IgD-negative memory B cell (primary cell): ENCODE measurements around the gene KCNK1. TPM values are rescaled to one million over a fixed set of nuclear protein-coding genes. Genes with fewer than 3 reads are reported as not detected.
A peak's percentile ranks its signal among the peaks of the same experiment; 100 is the strongest.
"Not testable (repeated sequence)": the region's sequence is repeated elsewhere in the genome, so short reads cannot be mapped to it uniquely, and the experiment has no call there.

Source experiments
- H3K27ac Mint-ChIP-seq, 3 donors: one replicate each; pipeline ENCODE4 v1.8.0; 2020 to 2022; ENCODE audit warnings: mild to moderate bottlenecking in 3 of 3, mixed read lengths in 3 of 3, moderate library complexity in 1 of 3
- H3K27me3 Mint-ChIP-seq: one replicate; pipeline ENCODE4 v1.8.0; 2021; ENCODE audit warnings: mixed read lengths
- H3K36me3 Mint-ChIP-seq: one replicate; pipeline ENCODE4 v1.8.0; 2020; ENCODE audit warnings: mild to moderate bottlenecking, mixed read lengths
- H3K4me1 Mint-ChIP-seq, 3 donors: one replicate each; pipeline ENCODE4 v1.8.0; 2020 to 2022; ENCODE audit warnings: mixed read lengths in 3 of 3, mild to moderate bottlenecking in 1 of 3
- H3K4me3 Mint-ChIP-seq, 4 donors: one replicate each; pipeline ENCODE4 v1.8.0; 2020 to 2022; ENCODE audit warnings: mild to moderate bottlenecking in 4 of 4, mixed read lengths in 4 of 4, moderate library complexity in 3 of 4
- H3K9me3 Mint-ChIP-seq, 3 donors: one replicate each; pipeline ENCODE4 v1.8.0; 2020 to 2021; ENCODE audit warnings: mixed read lengths in 3 of 3, mild to moderate bottlenecking in 1 of 3
- polyA plus RNA-seq: library from polyadenylated mRNA; unstranded; fragments of 300-500 nt; fragmentation: Illumina TruSeq; gene quantifications from one replicate; pipeline ENCODE4 v1.2.3, GENCODE V29; 2021

Gene KCNK1
- polyA plus RNA-seq, 1 donor from 2014 or later = not detected

GRCh38 chr1:233677690-233678354 is 63.9 kb downstream of the KCNK1 start:
- Mint-ChIP-seq H3K4me3 (no peak overlapping the region), H3K9me3 (no peaks in the 10 kb centered on the region), H3K36me3 (no peaks in the 10 kb centered on the region), H3K27ac (no peak overlapping the region), H3K4me1 (peaks cover 0 to 2% (median 0%) of the 10 kb centered on the region in 3 donors), H3K27me3 (peaks cover 4% of the 10 kb centered on the region)

- no peaks in the 10 kb centered on the region for H3K36me3 Mint-ChIP-seq
- H3K9me3 Mint-ChIP-seq = no peaks in the 10 kb centered on the region
- no peak overlapping the region for H3K4me3 Mint-ChIP-seq
- H3K27me3 Mint-ChIP-seq = no peaks in the 10 kb centered on the region
- H3K4me1 Mint-ChIP-seq = no peaks in the 10 kb centered on the region
- H3K27ac Mint-ChIP-seq = no peak overlapping the region
Measured at GRCh38 chr1:233679030-233679429, 65.1 kb downstream of the KCNK1 start.

DNA sequence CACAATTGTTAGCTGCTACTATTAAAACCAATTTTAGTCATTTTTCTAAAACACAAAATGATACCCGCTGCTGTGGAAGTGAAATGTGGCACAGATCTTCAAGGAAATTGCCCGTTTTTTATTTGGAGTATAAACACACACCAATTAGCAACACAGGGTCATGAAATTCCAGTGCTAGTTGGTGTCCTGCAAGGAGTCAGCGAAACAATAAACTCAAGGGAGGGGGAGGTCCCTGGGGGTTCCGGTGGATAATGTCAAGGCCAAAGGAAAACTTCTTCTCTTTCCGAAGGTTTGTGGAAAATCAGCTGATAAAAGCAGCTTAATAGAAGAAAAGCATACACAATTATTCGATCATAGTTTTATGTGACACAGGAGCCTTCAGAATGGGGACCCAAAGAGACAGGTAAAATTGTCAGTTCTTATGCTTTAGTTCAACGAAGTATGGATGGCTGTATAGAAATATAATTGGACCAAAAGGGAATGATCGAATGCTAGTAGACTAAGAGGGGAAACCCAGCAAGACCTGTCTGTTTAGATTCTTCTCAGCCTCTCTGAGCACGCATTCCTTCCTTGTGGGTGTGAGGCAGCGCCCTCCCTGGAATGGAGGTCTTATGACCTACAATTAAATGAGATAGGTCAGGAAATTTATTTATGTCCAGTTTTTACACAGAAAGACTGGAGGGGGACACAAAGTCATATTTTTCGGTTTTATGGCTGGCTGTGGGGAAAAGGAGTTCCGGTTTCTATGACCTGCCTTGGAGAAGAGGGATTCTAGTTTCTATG is 65.9 kb downstream of the KCNK1 start:
- Mint-ChIP-seq H3K4me3 (no peak overlapping the region), H3K36me3 (no peaks in the 10 kb centered on the region), H3K4me1 (no peaks in the 10 kb centered on the region), H3K9me3 (no peaks in the 10 kb centered on the region), H3K27ac (no peak overlapping the region), H3K27me3 (no peaks in the 10 kb centered on the region)

- H3K9me3 Mint-ChIP-seq = no peaks in the 10 kb centered on the region
- H3K27ac Mint-ChIP-seq = no peak overlapping the region
- H3K36me3 Mint-ChIP-seq = no peaks in the 10 kb centered on the region
- no peaks in the 10 kb centered on the region for H3K27me3 Mint-ChIP-seq
- H3K4me1 Mint-ChIP-seq = no peaks in the 10 kb centered on the region
- H3K4me3 Mint-ChIP-seq = no peak overlapping the region
Measured at GRCh38 chr1:233681285-233681684, 67.4 kb downstream of the KCNK1 start.

GRCh38 chr1:233686653-233687052 is 72.7 kb downstream of the KCNK1 start:
- not testable (repeated sequence) for H3K9me3 Mint-ChIP-seq, H3K27me3 Mint-ChIP-seq, H3K36me3 Mint-ChIP-seq, H3K27ac Mint-ChIP-seq, H3K4me1 Mint-ChIP-seq, H3K4me3 Mint-ChIP-seq

DNA sequence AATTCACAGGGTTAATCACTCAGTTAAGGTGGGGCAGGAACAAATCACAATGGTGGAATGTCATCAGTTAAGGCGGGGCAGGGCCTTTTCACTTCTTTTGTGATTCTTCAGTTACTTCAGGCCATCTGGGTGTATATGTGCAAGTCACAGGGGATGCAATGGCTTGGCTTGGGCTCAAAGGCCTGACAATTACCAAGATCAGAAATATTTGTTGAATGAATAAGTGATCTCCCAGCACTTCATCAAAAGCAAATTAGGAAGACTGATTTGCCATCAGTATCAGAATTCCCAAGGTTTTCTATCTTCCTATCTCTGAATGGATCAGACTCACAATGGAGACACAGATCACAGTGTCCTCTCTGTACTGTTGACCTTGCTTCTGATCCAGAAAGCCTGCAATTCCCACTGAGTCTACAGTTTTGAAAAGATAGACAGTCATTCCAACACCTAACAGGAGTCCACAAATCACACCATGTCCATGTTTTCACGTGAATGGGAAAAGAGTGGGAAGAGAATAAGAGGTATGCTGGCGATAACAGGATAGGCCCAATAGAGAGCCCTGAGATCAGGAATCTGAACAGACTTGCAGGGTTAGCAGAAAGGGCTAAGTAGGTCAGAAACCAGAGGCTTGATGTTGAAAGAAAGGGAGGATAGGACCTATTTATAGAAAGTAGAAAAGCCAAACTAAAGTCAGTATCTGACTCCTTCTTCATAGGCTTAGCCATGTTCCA is 75.3 kb downstream of the KCNK1 start:
- H3K36me3 Mint-ChIP-seq = no peaks in the 10 kb centered on the region
- H3K9me3 Mint-ChIP-seq = no peaks in the 10 kb centered on the region
- H3K27ac Mint-ChIP-seq = no peak overlapping the region
- H3K4me3 Mint-ChIP-seq = no peak overlapping the region
- H3K27me3 Mint-ChIP-seq = peaks cover 2% of the 10 kb centered on the region
- H3K4me1 Mint-ChIP-seq = peaks cover 0 to 1% (median 0%) of the 10 kb centered on the region in 3 donors

DNA sequence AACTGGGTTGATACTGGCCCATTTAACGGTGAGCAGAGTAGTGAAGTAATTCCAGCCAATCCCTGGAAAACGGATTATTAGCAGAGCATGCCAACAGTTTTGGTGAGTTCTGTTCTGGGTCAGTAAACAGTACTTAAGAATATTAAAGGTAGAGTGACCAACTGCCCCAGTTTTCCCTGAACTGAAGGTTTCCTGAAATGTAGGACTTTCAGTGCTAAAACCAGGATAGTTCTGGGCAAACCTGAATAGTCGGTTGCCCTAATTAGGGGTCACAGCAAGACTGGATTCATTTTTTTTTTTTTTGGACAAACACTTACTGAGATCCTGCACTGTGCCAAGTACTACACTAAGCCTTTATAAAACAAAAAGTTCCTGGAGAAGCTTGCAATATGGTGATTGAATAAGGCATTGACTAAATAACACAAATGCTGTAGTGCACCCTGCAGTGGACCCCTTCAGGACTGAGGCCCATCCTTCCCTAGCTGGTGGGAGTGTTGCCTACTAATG is 75.9 kb downstream of the KCNK1 start:
- Mint-ChIP-seq H3K27ac (no peak overlapping the region), H3K36me3 (no peaks in the 10 kb centered on the region), H3K4me1 (peaks cover 0 to 1% (median 0%) of the 10 kb centered on the region in 3 donors), H3K27me3 (peaks cover 2% of the 10 kb centered on the region), H3K4me3 (no peak overlapping the region), H3K9me3 (no peaks in the 10 kb centered on the region)

- Mint-ChIP-seq H3K9me3 (peaks cover 0 to 4% (median 4%) of the 10 kb centered on the region in 3 donors), H3K4me3 (peak overlapping the region in 1 of 4 donors; percentile 13), H3K4me1 (no peaks in the 10 kb centered on the region), H3K27me3 (no peaks in the 10 kb centered on the region), H3K36me3 (no peaks in the 10 kb centered on the region), H3K27ac (no peak overlapping the region)
Measured at GRCh38 chr1:233695901-233696300, 82.0 kb downstream of the KCNK1 start.

DNA sequence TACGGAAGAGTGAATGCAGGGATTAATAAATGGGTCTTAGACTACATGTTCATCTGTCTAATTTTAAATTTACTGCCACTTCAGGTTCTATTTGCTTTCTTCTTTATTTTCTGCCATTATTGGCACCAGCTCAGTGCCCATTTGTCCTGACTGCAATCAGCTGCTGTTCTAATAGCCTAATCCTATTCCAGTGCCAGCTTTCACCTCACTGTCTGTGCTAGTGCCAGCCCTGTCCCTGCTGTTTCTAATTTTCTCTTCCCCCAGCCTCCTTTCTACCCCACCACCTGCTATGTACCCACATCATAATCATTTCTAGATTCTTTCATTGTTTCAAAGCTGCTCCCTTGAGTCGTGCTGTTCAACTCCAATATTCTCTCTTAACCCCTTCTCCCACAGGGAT is 86.4 kb downstream of the KCNK1 start:
- Mint-ChIP-seq H3K4me1 (no peaks in the 10 kb centered on the region), H3K9me3 (peaks cover 0 to 4% (median 4%) of the 10 kb centered on the region in 3 donors), H3K36me3 (no peaks in the 10 kb centered on the region), H3K27me3 (no peaks in the 10 kb centered on the region), H3K4me3 (no peak overlapping the region), H3K27ac (peak overlapping the region in 1 of 3 donors; percentile 12)

- peaks cover 0 to 7% (median 4%) of the 10 kb centered on the region in 3 donors for H3K9me3 Mint-ChIP-seq
- H3K27ac Mint-ChIP-seq = no peak overlapping the region
- no peak overlapping the region for H3K4me3 Mint-ChIP-seq
Measured at GRCh38 chr1:233704170-233704897, 90.4 kb downstream of the KCNK1 start.

DNA sequence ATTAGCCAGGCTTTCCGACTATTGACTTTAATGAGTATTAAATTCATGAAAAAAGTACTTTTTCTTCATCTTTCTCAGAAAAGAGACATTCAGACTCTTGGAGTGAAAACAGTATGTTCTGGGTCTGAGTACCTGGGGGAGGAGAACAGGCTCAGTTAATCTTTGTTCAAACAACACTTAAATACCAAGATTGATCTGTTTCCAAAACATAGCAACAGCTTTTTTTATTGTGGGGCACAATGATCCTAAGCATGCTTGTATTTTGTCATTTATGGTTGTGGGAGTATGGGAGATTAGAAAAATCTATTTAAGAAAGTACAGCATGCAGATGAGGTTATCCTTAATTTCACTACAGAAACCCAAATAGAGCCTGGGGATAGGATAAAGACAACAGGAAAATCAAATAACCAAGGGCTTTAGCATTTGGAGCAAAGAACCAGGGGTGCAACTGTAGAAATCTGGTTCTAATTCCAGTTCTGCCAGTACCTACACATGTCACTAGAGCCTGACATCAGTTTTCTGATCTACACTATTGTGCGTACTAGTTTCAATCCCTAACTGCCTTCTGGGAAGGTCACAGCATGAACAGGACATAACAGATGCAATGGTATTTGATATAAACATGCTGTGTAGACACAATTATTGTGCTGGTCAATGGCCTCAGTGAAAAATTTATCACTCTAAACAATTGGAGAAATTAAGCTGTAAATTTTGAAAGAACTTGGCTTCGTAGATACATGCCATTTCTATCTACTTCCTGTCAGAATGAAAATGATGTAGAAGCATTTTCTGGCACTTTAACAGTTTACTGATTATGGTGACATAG is 91.2 kb downstream of the KCNK1 start:
- H3K36me3 Mint-ChIP-seq = no peaks in the 10 kb centered on the region
- H3K4me3 Mint-ChIP-seq = no peak overlapping the region
- peaks cover 1% of the 10 kb centered on the region for H3K27me3 Mint-ChIP-seq
- peaks cover 0 to 7% (median 4%) of the 10 kb centered on the region in 3 donors for H3K9me3 Mint-ChIP-seq
- no peaks in the 10 kb centered on the region for H3K4me1 Mint-ChIP-seq
- H3K27ac Mint-ChIP-seq = no peak overlapping the region

More at GRCh38 chr1:233704170-233704897, 90.4 kb downstream of the KCNK1 start:
- Mint-ChIP-seq H3K36me3 (no peaks in the 10 kb centered on the region), H3K4me1 (no peaks in the 10 kb centered on the region), H3K27me3 (peaks cover 1% of the 10 kb centered on the region)

- Mint-ChIP-seq H3K27ac (no peak overlapping the region), H3K4me3 (no peak overlapping the region), H3K36me3 (no peaks in the 10 kb centered on the region), H3K4me1 (no peaks in the 10 kb centered on the region), H3K9me3 (peaks cover 0 to 9% (median 7%) of the 10 kb centered on the region in 3 donors), H3K27me3 (peaks cover 1% of the 10 kb centered on the region)
Measured at GRCh38 chr1:233707153-233707879, 93.4 kb downstream of the KCNK1 start.
